Upper lobe of left lung (tissue), 4 donors: Measurements from ENCODE around the gene FBXO41.

ENCODE experiments used
- POLR2AphosphoS5 ChIP-seq, 2 donors: sonication (generic); formaldehyde crosslinking; IDR thresholded peaks; one replicate each; pipeline ENCODE4 v1.5.1; 2017; ENCODE audit warnings: antibody characterized with exemption in 2 of 2
- TF ChIP-seq, protein P1 (sequence below), 6 experiments: fragments of 450-650 bp in 4 of 6; fragments of 200-600 bp in 2 of 6; sonication (generic) in 2 of 6; IDR thresholded peaks; one replicate each; pipeline ENCODE4 v1.5.1; 2016 to 2019; ENCODE audit warnings: antibody characterized with exemption in 6 of 6

DNA sequence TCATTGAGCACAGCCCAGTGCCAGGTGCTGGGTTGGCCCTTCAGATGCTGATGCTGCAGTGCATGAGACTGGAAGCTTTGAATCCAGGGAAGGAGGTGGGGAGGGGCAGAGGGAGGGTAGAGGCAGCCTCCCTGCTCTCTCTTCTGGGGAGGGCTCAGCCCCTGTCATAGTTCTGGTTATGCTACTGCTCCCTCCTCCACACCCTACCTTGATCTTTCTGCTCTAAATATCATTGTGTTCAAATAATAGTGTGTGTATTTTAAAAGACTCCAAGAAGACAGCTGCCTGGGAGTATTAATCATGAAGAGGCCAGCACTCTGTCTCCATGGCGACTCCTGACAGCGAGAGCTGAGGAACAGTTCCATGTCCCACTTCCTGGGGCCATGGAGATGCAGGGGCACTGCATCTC, 12.9 kb upstream of the FBXO41 start:
- TF ChIP-seq, protein P1, sequence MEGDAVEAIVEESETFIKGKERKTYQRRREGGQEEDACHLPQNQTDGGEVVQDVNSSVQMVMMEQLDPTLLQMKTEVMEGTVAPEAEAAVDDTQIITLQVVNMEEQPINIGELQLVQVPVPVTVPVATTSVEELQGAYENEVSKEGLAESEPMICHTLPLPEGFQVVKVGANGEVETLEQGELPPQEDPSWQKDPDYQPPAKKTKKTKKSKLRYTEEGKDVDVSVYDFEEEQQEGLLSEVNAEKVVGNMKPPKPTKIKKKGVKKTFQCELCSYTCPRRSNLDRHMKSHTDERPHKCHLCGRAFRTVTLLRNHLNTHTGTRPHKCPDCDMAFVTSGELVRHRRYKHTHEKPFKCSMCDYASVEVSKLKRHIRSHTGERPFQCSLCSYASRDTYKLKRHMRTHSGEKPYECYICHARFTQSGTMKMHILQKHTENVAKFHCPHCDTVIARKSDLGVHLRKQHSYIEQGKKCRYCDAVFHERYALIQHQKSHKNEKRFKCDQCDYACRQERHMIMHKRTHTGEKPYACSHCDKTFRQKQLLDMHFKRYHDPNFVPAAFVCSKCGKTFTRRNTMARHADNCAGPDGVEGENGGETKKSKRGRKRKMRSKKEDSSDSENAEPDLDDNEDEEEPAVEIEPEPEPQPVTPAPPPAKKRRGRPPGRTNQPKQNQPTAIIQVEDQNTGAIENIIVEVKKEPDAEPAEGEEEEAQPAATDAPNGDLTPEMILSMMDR (IDR thresholded peaks at IDR 0.05) = no peak
- TF ChIP-seq POLR2AphosphoS5 (IDR thresholded peaks at IDR 0.05) = no peak
